ENCODE measurements around the gene MRTFA.
"Not testable (repeated sequence)": the region's sequence is repeated elsewhere in the genome, so short reads cannot be mapped to it uniquely, and the experiment has no call there.

The MRTFA gene

DNA sequence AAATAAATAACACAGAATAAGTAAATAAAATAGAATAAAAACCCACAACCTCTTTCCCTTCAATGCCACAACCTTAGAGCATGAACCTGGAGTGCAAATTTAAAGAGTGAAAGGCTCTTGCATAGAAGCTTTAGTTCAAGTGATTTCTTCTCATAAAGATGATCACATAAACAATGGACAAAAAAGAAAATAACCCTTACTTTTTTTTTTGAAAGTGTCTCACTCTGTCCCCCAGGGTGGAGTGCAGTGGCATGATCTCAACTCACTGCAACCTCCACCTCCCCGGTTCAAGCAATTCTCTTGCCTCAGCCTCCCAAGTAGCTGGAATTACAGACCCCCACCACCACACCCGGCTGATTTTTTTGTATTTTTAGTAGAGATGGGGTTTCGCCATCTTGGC, 10.7 kb downstream of the MRTFA start:
- not testable (repeated sequence) for DNase-seq

DNA sequence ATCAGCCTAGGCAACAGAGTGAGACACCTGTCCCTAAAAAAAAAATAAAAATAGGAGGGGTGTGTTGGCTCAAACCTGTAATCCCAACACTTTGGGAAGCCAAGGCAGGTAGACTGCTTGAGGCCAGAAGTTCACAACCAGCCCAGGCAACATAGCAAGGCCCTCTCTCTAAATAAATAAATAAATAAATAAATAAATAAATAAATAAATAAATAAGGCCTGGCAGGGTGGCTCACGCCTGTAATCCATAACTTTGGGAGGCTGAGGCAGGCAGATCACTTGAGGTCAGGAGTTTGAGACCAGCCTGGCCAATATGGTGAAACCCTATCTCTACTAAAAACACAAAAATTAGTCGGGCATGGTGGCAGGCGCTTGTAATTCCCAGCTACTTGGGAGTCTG, 11.2 kb downstream of the MRTFA start:
- not testable (repeated sequence) for DNase-seq

GRCh38 chr22:40624770-40625169, 11.7 kb downstream of the MRTFA start:
- DNase-seq, result no peak

DNA sequence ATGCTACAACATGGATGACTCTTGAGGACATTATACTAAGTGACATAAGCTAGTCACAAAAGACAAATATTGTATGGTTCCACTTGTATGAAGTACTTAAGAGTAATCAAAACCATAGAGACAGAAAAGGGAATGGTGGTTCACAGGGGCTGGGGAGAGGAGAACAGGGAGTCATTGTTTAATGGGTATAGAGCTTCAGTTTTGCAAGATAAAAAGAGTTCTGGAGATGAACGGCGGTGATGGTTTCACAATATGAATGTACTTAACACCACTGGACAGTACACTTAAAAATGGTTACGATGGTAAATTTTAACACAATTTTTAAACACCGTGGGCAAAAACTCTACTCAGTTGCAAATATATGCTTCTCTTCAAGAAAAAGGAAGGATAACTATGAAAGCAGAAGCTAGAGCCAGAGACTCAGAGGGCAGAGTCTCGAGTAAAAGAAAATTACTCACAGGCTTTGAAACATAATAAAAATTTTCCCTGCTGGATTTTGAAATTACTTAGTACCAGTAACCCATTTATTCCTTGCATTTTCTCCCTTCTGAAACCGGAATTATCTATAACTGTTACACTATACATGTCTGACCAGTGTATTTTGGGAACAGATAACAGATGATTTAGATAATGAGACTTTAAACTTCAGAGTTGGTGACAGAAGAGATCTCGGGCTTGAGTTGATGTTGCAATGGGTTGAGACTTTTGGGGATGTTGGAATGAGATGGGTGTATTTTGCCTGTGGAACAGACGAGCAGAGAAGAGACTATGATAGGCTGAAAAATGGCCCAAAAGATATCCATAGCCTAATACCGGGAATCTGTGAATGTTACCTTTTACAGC, 15.0 kb downstream of the MRTFA start:
- DNase-seq, result no peak

- DNase-seq, result no peak
Measured at GRCh38 chr22:40620464-40621046, 16.0 kb downstream of the MRTFA start.

DNA sequence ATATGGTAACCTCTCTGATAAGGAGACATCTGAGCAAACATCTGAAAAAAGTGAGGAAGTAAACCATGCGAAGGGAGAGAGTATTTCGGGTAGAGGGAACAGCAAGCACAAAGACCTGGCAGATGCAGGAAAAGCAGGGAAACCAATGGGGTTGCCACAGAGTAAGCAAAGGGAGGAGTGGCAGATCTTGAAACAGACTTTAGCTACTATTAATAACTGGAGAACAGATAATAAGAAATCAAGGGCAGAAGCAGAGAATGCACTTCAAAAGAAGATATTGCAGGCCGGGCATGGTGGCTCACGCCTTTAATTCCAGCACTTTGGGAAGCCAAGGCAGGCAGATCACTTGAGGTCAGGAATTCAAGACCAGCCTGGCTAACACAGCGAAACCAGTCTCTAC, 18.1 kb downstream of the MRTFA start:
- no peak for DNase-seq

GRCh38 chr22:40616578-40616977, 19.9 kb downstream of the MRTFA start:
- no peak for DNase-seq

GRCh38 chr22:40613067-40613466, 23.5 kb downstream of the MRTFA start:
- DNase-seq, result no peak

- no peak for DNase-seq
Measured at GRCh38 chr22:40612291-40612751, 24.2 kb downstream of the MRTFA start.

DNA sequence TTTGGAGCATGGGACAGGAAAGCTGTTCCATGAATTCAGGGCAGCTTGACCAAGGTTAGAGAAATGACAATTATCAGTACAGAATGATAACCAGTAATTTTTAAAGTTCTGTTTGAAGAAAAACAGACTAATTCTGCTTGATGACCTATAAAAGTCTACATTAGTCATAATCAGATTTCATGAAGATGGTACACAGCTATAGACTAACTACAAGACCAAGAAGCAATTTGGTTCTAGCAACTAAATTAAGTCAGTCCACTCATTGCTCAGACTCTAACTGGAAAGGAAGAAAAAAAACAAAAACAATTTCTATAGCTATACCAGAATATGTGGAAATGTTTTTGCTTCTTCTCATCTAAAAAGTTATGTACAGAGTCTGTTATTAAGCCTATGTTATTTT, 24.9 kb downstream of the MRTFA start:
- DNase-seq, result no peak

GRCh38 chr22:40610329-40610850, 26.1 kb downstream of the MRTFA start:
- no peak for DNase-seq

DNA sequence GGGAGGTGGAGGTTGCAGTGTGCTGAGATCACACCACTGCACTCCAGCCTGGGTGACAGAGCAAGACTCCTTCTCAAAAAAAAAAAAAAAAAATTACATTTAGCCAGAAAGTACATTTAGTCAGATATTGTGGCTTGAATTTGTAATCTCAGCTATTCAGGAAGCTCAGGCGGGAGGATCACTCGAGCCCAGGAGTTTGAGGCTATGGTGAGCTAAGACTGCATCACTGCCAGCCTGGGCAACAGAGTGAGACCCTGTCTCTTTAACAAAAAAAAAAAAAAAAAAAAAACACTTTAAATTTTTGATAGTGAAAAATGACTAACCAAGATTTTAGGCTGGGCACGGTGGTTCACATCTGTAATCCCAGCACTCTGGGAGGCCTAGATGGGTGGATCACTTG, 27.3 kb downstream of the MRTFA start:
- DNase-seq, result no peak

DNA sequence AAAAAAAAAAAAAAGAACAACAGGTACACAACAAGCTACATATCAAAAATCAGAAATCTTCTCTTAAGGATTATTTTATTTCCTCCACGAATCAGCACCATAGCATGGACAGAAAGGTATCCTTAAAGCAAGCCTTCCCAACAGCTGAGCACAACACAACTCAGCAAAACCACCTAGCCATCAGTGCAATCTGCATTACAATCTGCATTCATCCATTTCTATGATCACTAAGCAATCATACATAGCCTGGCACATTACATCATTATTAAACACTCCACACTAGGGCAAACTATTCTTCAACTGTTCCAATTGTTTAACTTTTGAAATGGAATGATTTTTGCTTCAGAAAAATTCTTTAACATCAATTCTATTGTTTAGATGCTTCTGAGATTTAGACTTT, 29.0 kb downstream of the MRTFA start:
- DNase-seq, result no peak

DNA sequence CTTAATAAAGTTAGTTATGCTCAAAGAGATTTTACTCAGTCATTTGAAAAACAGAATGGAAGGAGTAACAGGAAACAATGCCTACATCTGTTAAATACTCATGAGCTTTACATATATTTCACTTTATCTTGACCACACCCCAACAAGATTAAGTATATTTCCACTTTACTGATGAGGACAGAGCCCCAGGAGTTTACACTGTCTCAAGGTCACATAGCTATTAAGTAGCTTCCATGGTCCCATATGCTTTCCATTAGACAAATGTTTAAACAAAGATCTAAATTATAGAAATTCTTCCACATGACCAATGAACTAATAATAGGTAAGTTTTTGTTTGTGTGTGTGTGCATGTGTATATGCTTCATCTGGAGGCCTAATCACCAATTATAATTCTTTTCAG, 30.2 kb downstream of the MRTFA start:
- DNase-seq, result no peak

DNA sequence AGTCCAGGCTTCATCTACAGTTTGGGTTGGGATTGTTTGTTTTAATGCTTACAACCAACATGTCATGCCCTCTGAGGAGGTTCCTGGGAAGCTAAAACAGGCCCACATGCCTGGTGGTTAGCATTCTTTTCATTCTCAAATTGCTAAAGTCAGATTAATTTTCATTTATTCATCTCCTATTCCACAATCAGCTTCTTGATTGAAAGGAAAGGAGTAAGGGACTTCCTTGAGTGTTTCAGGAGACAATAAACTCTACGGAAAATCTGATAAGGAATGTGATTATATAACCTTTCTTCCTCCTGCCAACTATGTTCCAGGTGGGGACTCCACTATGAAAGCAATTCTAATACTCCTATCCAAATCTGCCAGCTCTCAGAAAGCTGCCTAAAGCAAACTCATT, 30.8 kb downstream of the MRTFA start:
- DNase-seq, result no peak

- no peak for DNase-seq
Measured at GRCh38 chr22:40603088-40603605, 33.4 kb downstream of the MRTFA start.

GRCh38 chr22:40602231-40602630, 34.3 kb downstream of the MRTFA start:
- no peak for DNase-seq

DNA sequence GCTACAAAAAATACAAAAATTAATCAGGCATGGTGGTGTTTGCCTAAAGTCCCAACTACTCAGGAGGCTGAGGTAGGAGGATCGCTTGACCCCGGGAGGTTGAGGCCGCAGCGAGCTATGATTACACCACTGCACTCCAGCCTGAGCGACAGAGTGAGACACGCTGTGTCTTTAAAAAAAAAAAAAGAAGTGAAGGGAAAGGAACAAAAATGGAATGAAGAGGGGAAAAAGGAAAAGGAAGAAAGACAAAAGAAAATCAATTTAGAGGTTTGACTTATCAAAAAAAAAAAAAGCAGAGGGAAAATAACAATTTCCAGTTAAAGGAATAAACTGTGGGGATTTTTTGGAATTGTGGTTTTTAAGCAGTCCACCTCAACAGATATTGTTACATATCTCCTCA, 36.8 kb downstream of the MRTFA start:
- DNase-seq, result no peak

GRCh38 chr22:40598712-40599111, 37.8 kb downstream of the MRTFA start:
- DNase-seq, result not testable (repeated sequence)

DNA sequence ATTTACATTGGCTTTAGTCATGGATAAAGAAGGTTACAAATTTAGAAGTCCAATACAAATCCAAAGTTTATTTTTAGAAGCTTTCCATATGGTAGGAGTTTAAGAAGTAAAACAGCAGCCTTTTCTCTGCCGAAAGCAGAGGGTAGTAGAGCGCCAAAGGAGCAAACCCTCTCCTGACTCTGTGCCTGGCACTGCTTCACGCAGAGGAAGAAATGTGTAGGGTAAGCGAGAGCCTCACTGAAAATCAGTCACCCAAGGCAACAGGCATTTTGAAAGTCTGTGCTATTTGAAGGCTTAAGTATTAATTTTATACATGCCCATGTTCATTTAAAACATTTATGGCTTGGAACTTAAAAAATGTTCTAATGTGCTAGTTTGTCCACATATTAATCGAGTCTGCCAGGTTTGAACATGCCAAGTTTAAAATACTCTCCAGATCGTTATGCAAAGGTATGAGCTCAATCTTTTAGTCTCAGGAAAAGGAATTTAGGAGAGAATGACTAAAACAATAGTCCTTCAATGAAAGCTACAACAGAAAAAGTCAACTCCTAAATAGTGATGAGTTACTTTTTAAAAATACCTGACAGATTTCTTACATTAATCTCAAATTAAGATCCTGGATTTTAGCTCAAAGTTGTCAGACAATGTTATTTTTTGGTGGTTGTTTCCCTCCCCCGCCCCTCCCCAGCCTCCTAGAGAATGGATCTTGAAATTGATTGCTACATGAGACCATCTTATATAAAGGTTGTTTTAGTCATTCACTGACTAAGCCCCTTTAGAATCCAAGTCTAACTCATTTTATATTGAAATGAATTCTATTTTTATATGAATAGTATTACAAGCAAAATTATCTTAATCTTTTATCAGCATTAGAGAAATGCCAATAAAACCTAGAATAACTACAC, 38.7 kb downstream of the MRTFA start:
- DNase-seq, result no peak

DNA sequence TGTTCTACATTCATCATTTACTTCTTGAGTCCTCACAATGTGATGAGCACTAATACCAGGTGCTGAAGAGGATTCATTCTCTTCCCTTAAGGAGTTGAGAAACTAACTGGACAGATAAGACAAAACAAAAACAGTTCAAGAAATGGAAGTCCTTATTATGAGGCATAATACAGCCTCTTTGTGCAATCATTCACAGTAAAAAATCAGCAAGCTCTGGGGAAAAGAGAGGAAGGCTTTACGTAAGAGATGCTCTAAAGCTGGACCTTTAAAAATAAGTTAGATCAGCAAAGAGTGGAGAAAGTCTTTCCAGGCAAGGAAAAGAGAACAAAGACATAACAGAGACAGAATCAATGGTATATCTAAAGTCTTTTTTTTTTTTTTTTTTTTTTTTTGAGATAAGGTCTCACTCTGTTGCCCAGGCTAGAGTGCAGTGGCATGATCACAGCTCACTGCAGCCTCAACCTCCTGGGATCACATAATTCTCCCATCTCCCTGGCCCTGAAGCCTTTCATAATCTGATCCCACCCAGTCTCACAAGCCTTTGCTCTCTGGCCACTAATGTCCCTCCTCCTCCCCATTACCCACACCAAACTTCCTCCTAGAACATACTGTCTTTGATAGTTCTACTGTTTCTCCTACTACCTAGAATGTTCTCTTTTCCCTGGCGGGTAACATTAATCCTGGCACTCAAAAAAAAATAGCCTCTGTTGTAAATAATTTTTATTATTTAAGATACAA, 40.9 kb downstream of the MRTFA start:
- DNase-seq, result no peak

DNA sequence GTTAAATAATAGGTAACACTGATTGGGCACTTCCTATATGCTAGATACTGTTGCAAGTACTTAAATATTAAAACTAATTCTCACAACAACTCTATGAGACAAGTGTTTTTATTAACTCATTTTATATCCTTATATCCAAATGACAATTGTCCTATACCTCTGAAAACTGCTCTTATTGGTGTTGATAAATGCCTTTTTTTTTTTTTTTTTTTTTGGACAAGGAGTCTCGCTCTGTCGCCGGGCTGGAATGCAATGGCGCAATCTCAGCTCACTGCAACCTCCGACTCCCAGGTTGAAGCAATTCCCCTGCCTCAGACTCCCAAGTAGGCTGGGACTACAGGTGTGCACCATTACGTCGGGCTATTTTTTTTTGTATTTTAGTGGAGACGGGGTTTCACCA, 41.6 kb downstream of the MRTFA start:
- no peak for DNase-seq
